Measurements from ENCODE around the gene CTSA.

GRCh38 chr20:45934586-45935415 is 43.7 kb downstream of the CTSA start, which contains the start of gene PCIF1:
- no peak; the same call in 1 of the 2 replicates for TF ChIP-seq EP300 (IDR thresholded peaks at IDR 0.05; ENCODE audit: borderline replicate concordance)
- peak; percentile 44; the same call in 1 of the 2 replicates for TF ChIP-seq TEAD4 (IDR thresholded peaks at IDR 0.05)
- TF ChIP-seq MAX (IDR thresholded peaks at IDR 0.05), result 0 out of 2 replicates have a peak, but pooled peaks have one; percentile 49
- no peak for TF ChIP-seq RAD21 (IDR thresholded peaks at IDR 0.05; ENCODE audit: low read depth)
- peak; percentile 39; the same call in 1 of the 2 replicates for TF ChIP-seq REST (IDR thresholded peaks at IDR 0.05; ENCODE audit: low read depth)
- TF ChIP-seq CEBPB (IDR thresholded peaks at IDR 0.05), result no peak
- peak; percentile 83 for TF ChIP-seq EGR1 (IDR thresholded peaks at IDR 0.05)
- peak; percentile 100 for TF ChIP-seq YY1 (IDR thresholded peaks at IDR 0.05; ENCODE audit: low read depth)
- peak; percentile 89 for TF ChIP-seq USF1 (IDR thresholded peaks at IDR 0.05)
- peak; percentile 100 for TF ChIP-seq TAF1 (IDR thresholded peaks at IDR 0.05; ENCODE audit: low read depth)
- no peak for TF ChIP-seq CREB1 (IDR thresholded peaks at IDR 0.05; ENCODE audit: low read depth)
- peak; percentile 60; the same call in 1 of the 2 replicates for TF ChIP-seq TCF12 (IDR thresholded peaks at IDR 0.05; ENCODE audit: low read depth)
- no peak for TF ChIP-seq NFIC (IDR thresholded peaks at IDR 0.05)

Measured in Ishikawa (cell line).